Osteoblast (primary cell): ENCODE measurements around the gene PLCXD3. TPM values are rescaled to one million over a fixed set of nuclear protein-coding genes. Genes with fewer than 3 reads are reported as not detected.

ENCODE experiments used
- DNase-seq: peaks from one replicate; pipeline ENCODE4 v3.0.0; 2011; ENCODE audit warnings: low spot score, mixed read lengths; ENCODE audit not compliant: insufficient read length; ENCODE audit errors: missing footprints
- H2AFZ ChIP-seq: 2 replicates; pipeline ENCODE4 v1.6.0; 2011; ENCODE audit warnings: mild to moderate bottlenecking, low read length
- H3K27ac ChIP-seq: 2 replicates; pipeline ENCODE4 v1.5.1; 2011; ENCODE audit warnings: mild to moderate bottlenecking, low read depth, low read length, moderate library complexity
- H3K27me3 ChIP-seq: 2 replicates; pipeline ENCODE4 v1.6.0; 2012; ENCODE audit warnings: mild to moderate bottlenecking, control low read depth, inconsistent platforms, low read length, moderate library complexity; ENCODE audit not compliant: insufficient read depth
- H3K36me3 ChIP-seq: 2 replicates; pipeline ENCODE4 v1.5.1; 2011; ENCODE audit warnings: mild to moderate bottlenecking, low read length, control low read depth, moderate library complexity; ENCODE audit not compliant: insufficient read depth
- H3K4me1 ChIP-seq: 2 replicates; pipeline ENCODE4 v1.5.1; 2011; ENCODE audit warnings: mild to moderate bottlenecking, low read length, control low read depth, moderate library complexity; ENCODE audit not compliant: insufficient read depth
- H3K4me2 ChIP-seq: 2 replicates; pipeline ENCODE4 v1.6.0; 2011; ENCODE audit warnings: mild to moderate bottlenecking, low read length; ENCODE audit not compliant: insufficient read depth
- H3K4me3 ChIP-seq: fragments of 200-600 bp; sonication (generic); 3 replicates; pipeline ENCODE4 v1.5.1; 2012; ENCODE audit warnings: mild to moderate bottlenecking, low read length, inconsistent platforms; ENCODE audit not compliant: insufficient read depth
- H3K79me2 ChIP-seq: 2 replicates; pipeline ENCODE4 v1.6.0; 2012; ENCODE audit warnings: mild to moderate bottlenecking, low read length, control low read depth, inconsistent platforms; ENCODE audit not compliant: insufficient read depth
- H3K9me3 ChIP-seq: 2 replicates; pipeline ENCODE4 v1.5.1; 2011; ENCODE audit warnings: low read depth, low read length, control low read depth
- H4K20me1 ChIP-seq: 2 replicates; pipeline ENCODE4 v1.6.0; 2012; ENCODE audit warnings: mild to moderate bottlenecking, low read length, control low read depth; ENCODE audit not compliant: insufficient read depth
- CTCF ChIP-seq: IDR thresholded peaks from 2 replicates; pipeline ENCODE4 v1.5.1; 2011; ENCODE audit warnings: mild to moderate bottlenecking, low read depth, low read length, moderate library complexity; ENCODE audit errors: extremely low read depth
- total RNA-seq: library from RNA; depleted of rRNA; stranded (reverse); fragments of >200 nt; gene quantifications from 2 replicates; pipeline ENCODE4 v1.2.3, GENCODE V29; 2012

Gene PLCXD3
- total RNA-seq, 1 donor, result 0.36 TPM

- H3K9me3 ChIP-seq, result no peaks in the 10 kb centered on the region
Measured at GRCh38 chr5:41312066-41312465, 198.3 kb downstream of the PLCXD3 start.

GRCh38 chr5:41309275-41309674 is 201.1 kb downstream of the PLCXD3 start:
- Histone ChIP-seq H3K36me3 (no peaks in the 10 kb centered on the region), H3K4me3 (no peak overlapping the region), H3K27me3 (no peaks in the 10 kb centered on the region), H3K9me3 (no peaks in the 10 kb centered on the region), H3K4me1 (no peaks in the 10 kb centered on the region), H4K20me1 (no peaks in the 10 kb centered on the region), H3K27ac (no peak overlapping the region), H2AFZ (no peak overlapping the region), H3K4me2 (no peak overlapping the region), H3K79me2 (no peaks in the 10 kb centered on the region)
- no peak for TF ChIP-seq CTCF
- no peak for DNase-seq

More at GRCh38 chr5:41312066-41312465, 198.3 kb downstream of the PLCXD3 start:
- no peaks in the 10 kb centered on the region for H3K4me1 ChIP-seq
- H3K27ac ChIP-seq, result no peak overlapping the region
- H3K27me3 ChIP-seq, result no peaks in the 10 kb centered on the region
- H4K20me1 ChIP-seq, result no peaks in the 10 kb centered on the region
- no peak overlapping the region for H3K4me3 ChIP-seq
- H2AFZ ChIP-seq, result no peak overlapping the region
- H3K36me3 ChIP-seq, result no peaks in the 10 kb centered on the region
- TF ChIP-seq CTCF, result no peak
- no peaks in the 10 kb centered on the region for H3K79me2 ChIP-seq
- DNase-seq, result no peak
- no peak overlapping the region for H3K4me2 ChIP-seq

GRCh38 chr5:41306005-41306404 is 204.4 kb downstream of the PLCXD3 start:
- Histone ChIP-seq H3K27ac (no peak overlapping the region), H4K20me1 (no peaks in the 10 kb centered on the region), H3K4me1 (no peaks in the 10 kb centered on the region), H3K9me3 (no peaks in the 10 kb centered on the region), H3K79me2 (no peaks in the 10 kb centered on the region), H3K4me2 (no peak overlapping the region), H3K36me3 (no peaks in the 10 kb centered on the region), H3K4me3 (no peak overlapping the region), H2AFZ (no peak overlapping the region), H3K27me3 (no peaks in the 10 kb centered on the region)
- DNase-seq, result no peak
- no peak for TF ChIP-seq CTCF

- DNase-seq, result no peak
Measured at GRCh38 chr5:41305056-41305455, 205.3 kb downstream of the PLCXD3 start.

More at GRCh38 chr5:41305056-41305455, 205.3 kb downstream of the PLCXD3 start:
- H4K20me1 ChIP-seq, result no peaks in the 10 kb centered on the region
- TF ChIP-seq CTCF, result no peak
- no peaks in the 10 kb centered on the region for H3K9me3 ChIP-seq
- H3K4me1 ChIP-seq, result no peaks in the 10 kb centered on the region
- no peak overlapping the region for H3K27ac ChIP-seq
- H3K4me3 ChIP-seq, result no peak overlapping the region
- H3K36me3 ChIP-seq, result no peaks in the 10 kb centered on the region
- no peak overlapping the region for H2AFZ ChIP-seq
- H3K4me2 ChIP-seq, result no peak overlapping the region
- H3K79me2 ChIP-seq, result no peaks in the 10 kb centered on the region
- no peaks in the 10 kb centered on the region for H3K27me3 ChIP-seq
